NCI-H774 (cell line): ENCODE results near the gene SHTN1.

Experiments
- DNase-seq: peaks from one replicate; lab custom pipeline; 2025; lab: John Stamatoyannopoulos, UW

Gene SHTN1

DNA sequence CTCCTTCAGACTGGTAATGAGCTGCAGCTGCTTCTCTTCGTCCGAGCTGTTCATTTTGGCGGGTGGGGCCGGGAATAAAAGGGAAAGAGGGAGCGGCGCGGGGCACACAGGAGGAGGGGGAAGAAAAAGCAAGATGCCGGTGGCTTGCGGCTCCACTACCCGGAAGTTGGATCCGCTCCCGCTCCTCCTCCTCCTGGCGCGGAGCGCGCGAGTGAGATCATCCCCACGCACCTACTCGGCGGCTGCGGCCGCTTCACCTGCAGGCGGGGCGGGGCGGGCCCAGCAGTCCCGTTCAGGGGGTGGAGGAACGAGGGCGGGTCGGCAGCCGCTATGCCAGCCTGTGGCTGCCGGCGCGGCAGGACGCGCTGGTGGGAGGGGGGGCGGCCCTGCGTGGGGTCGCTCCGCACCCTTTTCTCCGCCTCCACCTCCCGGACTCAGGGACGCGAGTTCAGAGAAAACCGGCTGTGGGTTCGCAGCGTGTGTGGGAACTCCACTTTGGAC lies at the start of gene SHTN1:
TSS of gene SHTN1 (minus strand) at position 162 of the 501 bp plus-strand sequence. CDS start at position 54, 108 bp downstream.
- DNase-seq, result peak; percentile 81

DNA sequence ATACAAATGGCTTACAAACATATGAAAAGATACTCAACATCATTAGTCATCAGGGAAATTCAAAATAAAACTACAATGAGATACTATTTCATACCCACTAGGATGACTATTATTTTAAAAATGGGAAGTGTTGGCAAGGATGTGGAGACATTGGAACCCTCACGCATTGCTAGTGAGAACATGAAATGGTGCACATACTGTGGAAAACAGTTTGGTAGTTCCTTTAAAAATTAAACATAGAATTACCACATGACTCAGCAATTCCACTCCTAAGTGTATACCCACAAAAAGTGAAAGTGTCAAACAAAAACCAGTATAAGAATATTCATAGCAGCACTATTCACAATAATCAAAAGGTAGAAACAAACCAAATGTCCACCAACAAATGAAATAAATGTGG lies 48.5 kb upstream of the SHTN1 start:
- DNase-seq, result no peak

DNA sequence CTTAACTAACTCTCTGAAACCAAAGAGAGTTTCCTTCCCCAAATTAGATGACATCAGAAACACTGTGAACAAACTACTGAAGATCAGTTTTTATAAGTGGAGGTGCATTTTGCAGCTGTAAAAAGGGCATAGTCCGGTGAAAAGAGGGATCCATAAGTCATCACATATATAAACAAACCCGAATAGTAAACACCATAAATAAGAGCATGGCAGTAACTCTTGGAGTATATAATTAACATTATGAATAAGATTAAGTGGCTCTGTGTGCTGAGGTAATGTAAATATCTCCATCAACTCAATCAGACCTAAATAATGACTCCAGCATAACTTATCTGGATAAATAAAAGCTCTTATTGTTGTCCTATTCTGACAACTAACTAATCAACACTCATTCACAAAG lies 43.0 kb upstream of the SHTN1 start:
- no peak for DNase-seq

DNA sequence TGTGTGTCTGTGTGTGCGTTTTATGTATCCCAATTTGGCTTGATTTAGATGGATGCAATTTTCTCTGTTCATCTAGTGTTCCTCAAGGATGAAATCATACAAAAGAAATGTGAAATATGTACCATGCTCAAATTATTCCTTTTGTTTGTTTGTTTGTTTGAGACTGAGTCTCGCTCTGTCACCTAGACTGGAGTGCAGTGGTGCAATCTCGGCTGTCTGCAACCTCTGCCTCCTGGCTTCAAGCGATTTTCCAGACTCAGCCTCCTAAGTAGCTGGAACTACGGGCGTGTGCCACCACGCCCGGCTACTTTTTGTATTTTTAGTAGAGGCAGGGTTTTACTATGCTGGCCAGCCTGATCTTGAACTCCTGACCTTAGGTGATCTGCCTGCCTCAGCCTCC lies 11.3 kb upstream of the SHTN1 start:
- DNase-seq, result no peak

GRCh38 chr10:117014835-117015234 lies 9.8 kb upstream of the SHTN1 start:
- no peak for DNase-seq

GRCh38 chr10:117007080-117007479 lies 2.1 kb upstream of the SHTN1 start:
- no peak for DNase-seq

- DNase-seq, result peak; percentile 44
Measured at GRCh38 chr10:117005527-117006055, 604 bp upstream of the SHTN1 start.

- DNase-seq, result no peak
Measured at GRCh38 chr10:117004227-117005025, 561 bp downstream of the SHTN1 start.

DNA sequence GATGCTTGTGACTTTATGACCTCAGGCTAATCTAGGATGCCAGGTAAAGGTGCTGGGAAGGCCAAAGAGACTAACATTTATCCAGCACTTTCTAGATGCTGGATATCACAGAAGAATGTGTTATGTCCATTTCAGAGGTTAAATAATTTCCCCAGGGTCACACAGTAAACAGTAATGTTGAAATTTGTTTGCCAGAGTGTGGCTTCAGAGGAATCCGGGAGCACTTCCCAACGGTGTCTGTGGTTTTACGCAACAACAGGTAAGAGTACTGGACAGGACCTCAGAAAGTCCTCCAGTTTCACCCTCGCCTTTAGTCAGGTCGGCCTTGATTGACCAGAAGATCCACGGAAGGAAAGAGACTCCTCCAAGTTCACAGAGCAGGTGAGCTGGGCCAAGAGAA lies 1.7 kb downstream of the SHTN1 start:
- no peak for DNase-seq

- DNase-seq, result no peak
Measured at GRCh38 chr10:117002206-117002605, 2.8 kb downstream of the SHTN1 start.

GRCh38 chr10:117001144-117001543 lies 3.8 kb downstream of the SHTN1 start:
- DNase-seq, result no peak

DNA sequence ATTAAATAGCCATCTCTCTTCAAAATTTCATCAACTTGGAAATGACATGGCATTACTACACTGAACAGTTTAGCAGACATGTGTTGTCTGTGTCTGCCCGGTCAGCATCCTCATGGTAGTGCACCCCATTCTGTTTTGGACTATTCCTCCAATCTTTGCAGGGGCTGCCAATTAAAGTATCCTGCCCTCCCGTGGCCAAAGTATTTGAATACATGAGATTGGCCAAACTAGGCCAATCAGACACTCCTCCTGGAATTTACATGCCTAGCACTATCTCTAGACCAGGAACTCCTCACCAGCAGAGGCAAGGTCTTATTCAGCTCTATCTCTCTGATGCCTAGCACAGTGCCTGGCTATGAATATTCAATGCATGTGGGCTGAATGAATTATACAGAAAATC lies 4.4 kb downstream of the SHTN1 start:
- DNase-seq, result no peak

DNA sequence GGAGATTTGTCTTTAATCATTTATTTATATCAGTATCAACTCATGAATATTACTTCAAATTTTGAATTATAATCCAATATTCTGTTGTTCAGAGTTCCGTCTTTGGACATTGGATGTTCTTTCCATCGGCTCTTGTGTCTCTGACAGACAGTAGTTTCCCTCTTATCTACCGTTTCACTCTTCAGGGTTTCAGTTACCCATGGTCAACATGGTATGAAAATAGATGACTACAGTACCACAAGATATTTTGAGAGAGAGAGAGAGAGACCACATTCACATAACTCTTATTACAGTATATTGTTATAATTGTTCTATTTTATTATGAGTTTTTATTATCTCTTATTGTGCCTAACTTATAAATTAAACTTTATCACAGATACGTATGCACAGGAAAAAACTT lies 6.8 kb downstream of the SHTN1 start:
- no peak for DNase-seq

GRCh38 chr10:116997015-116997414 lies 8.0 kb downstream of the SHTN1 start:
- DNase-seq, result no peak

DNA sequence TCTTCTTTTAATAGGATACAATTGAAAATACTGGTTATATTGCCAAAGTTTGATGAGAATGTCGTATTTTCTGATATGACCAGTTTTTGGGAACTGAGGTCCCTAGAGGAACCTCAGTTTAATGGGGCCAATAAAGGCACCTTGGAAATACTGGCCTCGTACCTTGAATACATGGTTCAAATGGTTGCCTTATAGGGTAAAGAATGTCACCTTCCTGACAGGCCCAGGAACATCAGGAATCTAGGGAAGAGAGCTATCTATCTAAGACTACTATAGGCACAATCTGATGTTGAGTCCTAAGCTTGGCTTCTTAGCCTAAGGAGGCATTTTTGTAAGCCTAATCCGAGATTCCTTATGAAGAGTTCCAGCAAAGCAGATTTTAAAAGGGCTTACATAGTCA lies 9.3 kb downstream of the SHTN1 start:
- no peak for DNase-seq

GRCh38 chr10:116994113-116994890 lies 10.7 kb downstream of the SHTN1 start:
- no peak for DNase-seq

- no peak for DNase-seq
Measured at GRCh38 chr10:116993610-116994009, 11.4 kb downstream of the SHTN1 start.

- no peak for DNase-seq
Measured at GRCh38 chr10:116992183-116992582, 12.8 kb downstream of the SHTN1 start.

DNA sequence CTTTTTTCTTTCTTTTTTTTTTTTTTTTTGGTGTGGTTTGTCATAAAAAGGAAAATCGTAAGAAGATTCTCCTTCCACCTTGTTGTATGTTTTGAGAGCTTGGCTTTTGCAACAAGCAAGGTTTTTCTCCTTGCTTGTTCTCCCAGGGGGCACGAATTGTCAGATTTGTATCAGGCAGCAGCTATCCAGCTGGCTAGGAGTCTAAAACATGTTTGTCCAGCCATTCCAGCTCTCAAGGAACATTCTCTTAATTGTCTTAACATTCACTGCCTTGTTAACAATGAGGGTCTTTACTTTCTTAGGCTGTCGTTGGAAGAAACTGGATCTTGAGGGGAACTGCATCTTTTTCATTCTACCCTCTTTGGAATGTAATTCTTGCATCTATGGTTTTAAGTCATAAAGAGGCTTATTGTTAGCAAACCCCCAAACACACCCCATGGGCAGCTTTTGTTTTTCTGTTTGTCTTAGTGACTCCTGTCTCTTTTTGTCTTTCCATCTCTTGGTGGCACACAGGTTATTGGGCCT lies 14.6 kb downstream of the SHTN1 start:
- DNase-seq, result no peak

- no peak for DNase-seq
Measured at GRCh38 chr10:116989439-116989838, 15.5 kb downstream of the SHTN1 start.

GRCh38 chr10:116988311-116988710 lies 16.7 kb downstream of the SHTN1 start:
- no peak for DNase-seq

- no peak for DNase-seq
Measured at GRCh38 chr10:116985611-116986010, 19.4 kb downstream of the SHTN1 start.
